SK-N-SH (cell line): ENCODE results near the gene PTPN6. TPM values are rescaled to one million over a fixed set of nuclear protein-coding genes. Genes with fewer than 3 reads are reported as not detected.

Source experiments
- CTCF ChIA-PET: fragments of 300-600, 350-600 bp; formaldehyde crosslinking; extraction: SDS; loops from one replicate; lab custom pipeline; 2021; lab: Yijun Ruan, JAX
- POLR2A ChIA-PET: fragments of 350-600 bp; sonication (Branson Sonifier 250); formaldehyde crosslinking; extraction: SDS; loops from one replicate; lab custom pipeline; 2020; ENCODE audit warnings: antibody characterized with exemption, inconsistent platforms; lab: Yijun Ruan, JAX
- DNase-seq: peaks from one replicate; pipeline ENCODE4 v3.0.0; 2012
- H2AFZ ChIP-seq: fragments of 200-600 bp; sonication (generic); 2 replicates; pipeline ENCODE4 v1.8.1; 2016; ENCODE audit warnings: antibody characterized with exemption, mild to moderate bottlenecking, low read depth
- H3F3A ChIP-seq: fragments of 200-600 bp; sonication (generic); replicated peaks from 2 replicates; pipeline ENCODE3; 2016; ENCODE audit warnings: antibody characterized with exemption, mild to moderate bottlenecking; ENCODE audit not compliant: insufficient read depth
- H3K27ac ChIP-seq, 2 experiments: fragments of 200-500 bp in 1 of 2; fragments of 200-600 bp in 1 of 2; sonication (Bioruptor generic) in 1 of 2; sonication (generic), shearing (Covaris generic) in 1 of 2; 2 replicates each; pipeline versions ENCODE4 v1.5.1 to v1.6.1; 2014 to 2016; ENCODE audit warnings: low read depth in 2 of 2, inconsistent platforms in 1 of 2, low read length in 1 of 2, mild to moderate bottlenecking in 1 of 2, mixed read lengths in 1 of 2
- H3K27me3 ChIP-seq: fragments of 200-600 bp; sonication (generic), shearing (Covaris generic); 2 replicates; pipeline ENCODE4 v1.6.1; 2016; ENCODE audit warnings: mixed run types; ENCODE audit not compliant: insufficient read depth
- H3K36me3 ChIP-seq, 2 experiments: fragments of 200-500 bp in 1 of 2; fragments of 200-600 bp in 1 of 2; sonication (Bioruptor generic) in 1 of 2; sonication (generic) in 1 of 2; replicated peaks in 1 of 2; 2 replicates each; pipeline versions ENCODE3 to v1.5.1; 2014 to 2016; ENCODE audit warnings: low read length in 1 of 2, mild to moderate bottlenecking in 1 of 2; ENCODE audit not compliant: insufficient read depth in 2 of 2, control insufficient read depth in 1 of 2
- H3K4me1 ChIP-seq, 2 experiments: fragments of 200-500 bp in 1 of 2; fragments of 200-600 bp in 1 of 2; sonication (Bioruptor generic) in 1 of 2; sonication (generic), shearing (Covaris generic) in 1 of 2; 2 replicates each; pipeline versions ENCODE4 v1.5.1 to v1.6.1; 2014 to 2016; ENCODE audit warnings: low read depth in 1 of 2, low read length in 1 of 2, mixed run types in 1 of 2; ENCODE audit not compliant: insufficient read depth in 2 of 2, control insufficient read depth in 1 of 2
- H3K4me2 ChIP-seq: fragments of 200-600 bp; sonication (generic), shearing (Covaris generic); 2 replicates; pipeline ENCODE4 v1.6.1; 2017; ENCODE audit warnings: mixed run types
- H3K4me3 ChIP-seq, 2 experiments: fragments of 200-500 bp in 1 of 2; fragments of 200-600 bp in 1 of 2; sonication (Bioruptor generic) in 1 of 2; sonication (generic), shearing (Covaris generic) in 1 of 2; 2 replicates each; pipeline versions ENCODE4 v1.5.1 to v1.8.1; 2014 to 2016; ENCODE audit warnings: low read depth in 2 of 2, inconsistent platforms in 1 of 2, low read length in 1 of 2, mild to moderate bottlenecking in 1 of 2, mixed read lengths in 1 of 2, moderate library complexity in 1 of 2
- H3K79me2 ChIP-seq: fragments of 200-600 bp; sonication (generic); 2 replicates; pipeline ENCODE4 v1.8.1; 2017; ENCODE audit warnings: mild to moderate bottlenecking; ENCODE audit not compliant: insufficient read depth
- H3K9ac ChIP-seq: fragments of 200-600 bp; sonication (generic); 2 replicates; pipeline ENCODE4 v1.6.1; 2017; ENCODE audit warnings: mixed run types
- H3K9me2 ChIP-seq: fragments of 200-600 bp; sonication (generic); 2 replicates; pipeline ENCODE4 v1.6.1; 2017; ENCODE audit warnings: mixed run types
- H3K9me3 ChIP-seq: fragments of 200-600 bp; sonication (generic); 2 replicates; pipeline ENCODE4 v1.6.1; 2017; ENCODE audit warnings: mixed run types, mild to moderate bottlenecking, moderate library complexity
- H4K20me1 ChIP-seq: fragments of 200-600 bp; sonication (generic); 2 replicates; pipeline ENCODE4 v1.6.1; 2017; ENCODE audit warnings: mild to moderate bottlenecking, mixed run types; ENCODE audit not compliant: insufficient read depth
- CHD2 ChIP-seq: fragments of 150-350 bp; IDR thresholded peaks from 2 replicates; pipeline ENCODE4 v1.6.1; 2018; ENCODE audit warnings: low read length; ENCODE audit not compliant: partially characterized antibody
- EP300 ChIP-seq, 2 experiments: IDR thresholded peaks; 2 replicates each; pipeline versions ENCODE4 v1.4.0 to v1.6.1; 2012; ENCODE audit warnings: borderline replicate concordance in 1 of 2, low read depth in 1 of 2, low read length in 1 of 2
- EZH2phosphoT487 ChIP-seq: fragments of 200-600 bp; sonication (generic); IDR thresholded peaks from 2 replicates; pipeline ENCODE4 v1.6.1; 2017; ENCODE audit warnings: low read depth, mixed run types, mild to moderate bottlenecking, antibody characterized with exemption, moderate library complexity, borderline replicate concordance
- FOXJ3 ChIP-seq: sonication (generic); formaldehyde crosslinking; IDR thresholded peaks from 2 replicates; pipeline ENCODE4 v1.5.1; 2020; ENCODE audit warnings: mild to moderate bottlenecking, missing genetic modification reagents
- FOXM1 ChIP-seq: IDR thresholded peaks from 2 replicates; pipeline ENCODE4 v1.4.0; 2012; ENCODE audit warnings: low read depth, mild to moderate bottlenecking
- GABPA ChIP-seq: IDR thresholded peaks from 2 replicates; pipeline ENCODE4 v1.4.0; 2012; ENCODE audit warnings: low read depth, mild to moderate bottlenecking
- JUND ChIP-seq: IDR thresholded peaks from 2 replicates; pipeline ENCODE4 v1.4.0; 2012
- MEF2A ChIP-seq: IDR thresholded peaks from 2 replicates; pipeline ENCODE4 v1.4.0; 2012; ENCODE audit warnings: low read depth, borderline replicate concordance
- NFIC ChIP-seq: IDR thresholded peaks from 2 replicates; pipeline ENCODE4 v1.4.0; 2012; ENCODE audit warnings: borderline replicate concordance
- NRF1 ChIP-seq: IDR thresholded peaks from 2 replicates; pipeline ENCODE4 v1.6.1; 2012; ENCODE audit warnings: low read depth, mild to moderate bottlenecking, low read length
- PBX3 ChIP-seq: IDR thresholded peaks from 2 replicates; pipeline ENCODE4; 2012
- POLR2AphosphoS5 ChIP-seq: IDR thresholded peaks from 2 replicates; pipeline ENCODE4 v1.6.1; 2012; ENCODE audit warnings: low read depth, low read length
- RCOR1 ChIP-seq: fragments of 150-350 bp; IDR thresholded peaks from 2 replicates; pipeline ENCODE4 v1.6.1; 2017; ENCODE audit warnings: antibody characterized with exemption, low read length
- RFX5 ChIP-seq: IDR thresholded peaks from 2 replicates; pipeline ENCODE4 v1.6.1; 2012; ENCODE audit warnings: mild to moderate bottlenecking, improper control_type of control experiment, low read length
- RXRA ChIP-seq: IDR thresholded peaks from 2 replicates; pipeline ENCODE4 v1.4.0; 2012; ENCODE audit warnings: low read depth, mild to moderate bottlenecking, borderline replicate concordance
- TAF1 ChIP-seq: IDR thresholded peaks from 2 replicates; pipeline ENCODE4 v1.6.1; 2012; ENCODE audit warnings: low read depth, mild to moderate bottlenecking, low read length, moderate library complexity, borderline replicate concordance
- TCF12 ChIP-seq: IDR thresholded peaks from 2 replicates; pipeline ENCODE4 v1.4.0; 2012
- USF1 ChIP-seq: IDR thresholded peaks from 2 replicates; pipeline ENCODE4 v1.4.0; 2012; ENCODE audit warnings: low read depth, borderline replicate concordance
- USF2 ChIP-seq: fragments of 150-350 bp; IDR thresholded peaks from 2 replicates; pipeline ENCODE4 v1.6.1; 2017; ENCODE audit warnings: antibody characterized with exemption, low read length, low read depth, borderline replicate concordance
- YY1 ChIP-seq: IDR thresholded peaks from 2 replicates; pipeline ENCODE4 v1.4.0; 2012; ENCODE audit warnings: low read depth, mild to moderate bottlenecking
- ZBTB33 ChIP-seq: IDR thresholded peaks from 2 replicates; pipeline ENCODE4 v1.4.0; 2012; ENCODE audit warnings: low read depth, borderline replicate concordance
- WGBS: methylation state at CpG from one replicate; pipeline ENCODE4 v1.1.6; 2017; ENCODE audit warnings: low lambda C conversion rate; 5-methylcytosine and 5-hydroxymethylcytosine counted together
- polyA plus RNA-seq, 3 experiments: library from polyadenylated mRNA; depleted of rRNA; stranded (reverse); fragments of >200 nt; gene quantifications; 2 replicates each; pipeline ENCODE4 v1.2.3, GENCODE V29; 2012

PTPN6 gene
- polyA plus RNA-seq, 1 of the 3 experiments (the other 2 are of a cell fraction): 0.12 TPM

- Histone ChIP-seq H4K20me1 (no peaks in the 10 kb centered on the region), H3K36me3 (peaks cover 25 to 29% of the 10 kb centered on the region in 2 experiments), H3F3A (peaks cover 59% of the 10 kb centered on the region), H3K4me3 (peak overlapping the region; percentile 67 to 72; a peak in 3 of 4 replicates), H3K27me3 (no peaks in the 10 kb centered on the region), H3K27ac (peak overlapping the region; percentile 89 to 98), H3K9ac (peak overlapping the region; percentile 72), H3K4me2 (peak overlapping the region; percentile 87), H3K4me1 (peaks cover 6 to 19% of the 10 kb centered on the region in 2 experiments; a peak in 3 of 4 replicates), H3K9me2 (no peaks in the 10 kb centered on the region), H3K79me2 (peaks cover 22% of the 10 kb centered on the region), H3K9me3 (no peaks in the 10 kb centered on the region), H2AFZ (no peak overlapping the region)
- DNase-seq: peak; percentile 91
- 5% methylated on average over 13 of the region's 13 CpGs for WGBS
- ChIA-PET CTCF (interaction anchor here (0.6 to 6.5 kb wide), 22 partner anchors 13 to 246 kb away, joined by 3 to 114 read pairs (median 7); partner anchors contain the start of genes ATN1, C1RL, COPS7A and ENO2), POLR2A (interaction anchor here (0.6 to 4.6 kb wide), 27 partner anchors 8 to 1841 kb away, joined by 3 to 82 read pairs (median 6); partner anchors contain the start of genes ATN1, C1RL, CDCA3 and COPS7A)
- peak; percentile 54; the same call in 1 of the 2 replicates for TF ChIP-seq TAF1
- TF ChIP-seq POLR2AphosphoS5: no peak
- TF ChIP-seq PBX3: peak; percentile 95
- TF ChIP-seq USF1: no peak
- TF ChIP-seq RFX5: peak; percentile 84
Measured at GRCh38 chr12:6943389-6943721, 7.8 kb upstream of the PTPN6 start.

GRCh38 chr12:6943722-6944380 is 7.3 kb upstream of the PTPN6 start, which contains the start of the genes C12orf57 and RNU7-1:
TSS of gene C12orf57 (plus strand) at chr12:6944022. CDS start at chr12:6944122, 100 bp downstream.
TSS of gene RNU7-1 (plus strand) at chr12:6943816.
- H3K79me2 ChIP-seq: peaks cover 17% of the 10 kb centered on the region
- H3K4me3 ChIP-seq: peak within 1 kb of the TSS; percentile 67 to 72
- H3K27me3 ChIP-seq: no peaks in the 10 kb centered on the region
- peak; percentile 86 for DNase-seq
- POLR2A ChIA-PET: interaction anchor here (0.6 to 4.6 kb wide), 32 partner anchors 8 to 1840 kb away, joined by 3 to 82 read pairs (median 5); partner anchors contain the start of genes ATN1, C1R, C1RL and CDCA3
- H3K9me3 ChIP-seq: no peaks in the 10 kb centered on the region
- peak within 1 kb of the TSS; percentile 72 for H3K9ac ChIP-seq
- H3K27ac ChIP-seq: peak within 1 kb of the TSS; percentile 89 to 98
- H4K20me1 ChIP-seq: no peaks in the 10 kb centered on the region
- 4% methylated on average over 15 of the region's 31 CpGs for WGBS
- peaks cover 6 to 14% of the 10 kb centered on the region in 2 experiments; a peak in 3 of 4 replicates for H3K4me1 ChIP-seq
- no peaks in the 10 kb centered on the region for H3K9me2 ChIP-seq
- no peak within 1 kb of the TSS for H2AFZ ChIP-seq
- H3K4me2 ChIP-seq: peak within 1 kb of the TSS; percentile 87
- CTCF ChIA-PET: interaction anchor here (0.6 to 6.5 kb wide), 43 partner anchors 9 to 268 kb away, joined by 3 to 114 read pairs (median 5); partner anchors contain the start of genes ATN1, C1RL, COPS7A and ENO2
- H3K36me3 ChIP-seq: peaks cover 22 to 24% of the 10 kb centered on the region in 2 experiments
- H3F3A ChIP-seq: peaks cover 54% of the 10 kb centered on the region
- no peak for TF ChIP-seq YY1
- peak; percentile 7; the same call in 1 of the 2 replicates for TF ChIP-seq TCF12
- no peak for TF ChIP-seq NFIC
- TF ChIP-seq FOXM1: no peak
- TF ChIP-seq CHD2: peak; percentile 73
- no peak for TF ChIP-seq EZH2phosphoT487
- TF ChIP-seq USF2: no peak
- peak; percentile 75; the same call in 1 of the 2 replicates for TF ChIP-seq ZBTB33
- TF ChIP-seq USF1: no peak
- no peak for TF ChIP-seq RXRA
- peak; percentile 76 for TF ChIP-seq GABPA
- peak; percentile 64 for TF ChIP-seq RCOR1
- TF ChIP-seq JUND: no peak; the same call in 1 of the 2 replicates
- no peak for TF ChIP-seq FOXJ3 (CRISPR knock-in tag)
- no peak for TF ChIP-seq NRF1
- peak; percentile 100 for TF ChIP-seq POLR2AphosphoS5
- TF ChIP-seq MEF2A: no peak
- peak; percentile 58 to 68; a peak in 2 of 4 replicates for TF ChIP-seq EP300 (IDR thresholded peaks at IDR 0.05; ENCODE audit: borderline replicate concordance in 1 of 2, low read depth in 1 of 2, low read length in 1 of 2)
